Gastrocnemius medialis (tissue), 4 donors: ENCODE measurements around the gene CA12.

Source experiments
- CTCF ChIP-seq, 5 experiments: fragments of 450-650 bp in 3 of 5; fragments of 200-600 bp in 2 of 5; sonication (generic) in 2 of 5; IDR thresholded peaks in 4 of 5; conservative IDR thresholded peaks in 1 of 5; 1 replicate in 4 of 5; 2 replicates in 1 of 5; pipeline ENCODE4 v1.5.1; 2016 to 2019; ENCODE audit warnings: antibody characterized with exemption in 5 of 5, mild to moderate bottlenecking in 3 of 5, moderate library complexity in 3 of 5
- POLR2A ChIP-seq, 2 donors: fragments of 450-650 bp; IDR thresholded peaks; one replicate each; pipeline ENCODE4 v1.6.1; 2017; ENCODE audit warnings: antibody characterized with exemption in 2 of 2, mild to moderate bottlenecking in 2 of 2, moderate library complexity in 2 of 2

- TF ChIP-seq POLR2A (IDR thresholded peaks at IDR 0.05) (no peak), CTCF (IDR thresholded peaks at IDR 0.05 in 4 of 5, conservative IDR thresholded peaks at IDR 0.05 in 1 of 5) (no peak)
Measured at GRCh38 chr15:63308491-63308890, 73.2 kb downstream of the CA12 start.
